Stimulated activated CD4-positive, alpha-beta T cell treated with anti-CD3 and anti-CD28 coated beads, Interleukin-15, amount 100 ng/mL, for 48 hours (primary cell): ENCODE results near the gene SPATS2.
"Not testable (repeated sequence)": the region's sequence is repeated elsewhere in the genome, so short reads cannot be mapped to it uniquely, and the experiment has no call there.

ENCODE experiments used
- DNase-seq, 2 donors: peaks; one replicate each; pipeline ENCODE4 v3.0.0-alpha.2; 2020; ENCODE audit warnings: low read depth in 2 of 2

SPATS2 gene

GRCh38 chr12:49404956-49405355, 37.7 kb downstream of the SPATS2 start:
- no peak for DNase-seq

- no peak for DNase-seq
Measured at GRCh38 chr12:49410818-49411217, 43.6 kb downstream of the SPATS2 start.

- DNase-seq, result no peak
Measured at GRCh38 chr12:49413010-49413409, 45.7 kb downstream of the SPATS2 start.

- no peak for DNase-seq
Measured at GRCh38 chr12:49413796-49414195, 46.5 kb downstream of the SPATS2 start.

GRCh38 chr12:49414364-49414763, 47.1 kb downstream of the SPATS2 start:
- DNase-seq, result no peak

- DNase-seq, result no peak
Measured at GRCh38 chr12:49415521-49415970, 48.3 kb downstream of the SPATS2 start.

- no peak for DNase-seq
Measured at GRCh38 chr12:49416892-49417291, 49.6 kb downstream of the SPATS2 start.

GRCh38 chr12:49417558-49417957, 50.3 kb downstream of the SPATS2 start:
- no peak for DNase-seq

GRCh38 chr12:49420556-49420955, 53.3 kb downstream of the SPATS2 start:
- DNase-seq, result no peak

GRCh38 chr12:49422114-49422513, 54.9 kb downstream of the SPATS2 start:
- DNase-seq, result no peak

GRCh38 chr12:49428793-49429192, 61.5 kb downstream of the SPATS2 start:
- DNase-seq, result no peak

- DNase-seq, result no peak
Measured at GRCh38 chr12:49432616-49433015, 65.4 kb downstream of the SPATS2 start.

- not testable (repeated sequence) for DNase-seq
Measured at GRCh38 chr12:49436799-49437198, 69.5 kb downstream of the SPATS2 start.

GRCh38 chr12:49439042-49439441, 71.8 kb downstream of the SPATS2 start:
- no peak for DNase-seq

GRCh38 chr12:49440035-49440434, 72.8 kb downstream of the SPATS2 start:
- no peak for DNase-seq

- DNase-seq, result no peak
Measured at GRCh38 chr12:49442915-49443314, 75.7 kb downstream of the SPATS2 start.

GRCh38 chr12:49446571-49446970, 79.3 kb downstream of the SPATS2 start:
- no peak for DNase-seq

GRCh38 chr12:49448858-49449257, 81.6 kb downstream of the SPATS2 start:
- no peak for DNase-seq

GRCh38 chr12:49451468-49452259, 84.4 kb downstream of the SPATS2 start:
- no peak for DNase-seq

GRCh38 chr12:49455501-49455900, 88.2 kb downstream of the SPATS2 start:
- DNase-seq, result no peak

GRCh38 chr12:49456131-49456679, 88.9 kb downstream of the SPATS2 start:
- no peak for DNase-seq

GRCh38 chr12:49458816-49459215, 91.6 kb downstream of the SPATS2 start:
- DNase-seq, result no peak

- no peak for DNase-seq
Measured at GRCh38 chr12:49461221-49461620, 94.0 kb downstream of the SPATS2 start.
